Fibroblast of lung (primary cell): ENCODE data around the gene TNKS1BP1. TPM values are rescaled to one million over a fixed set of nuclear protein-coding genes. Genes with fewer than 3 reads are reported as not detected.

Experiments
- DNase-seq, 2 donors: peaks; one replicate each; pipeline versions ENCODE4 v3.0.0 to v3.0.0-alpha.2; 2010; ENCODE audit warnings: low read depth in 2 of 2
- H2AFZ ChIP-seq: 2 replicates; pipeline ENCODE4 v1.5.1; 2012; ENCODE audit warnings: low read length, control low read depth, inconsistent platforms
- H3K27ac ChIP-seq: 2 replicates; pipeline ENCODE4 v1.5.1; 2011; ENCODE audit warnings: low read length, control low read depth; ENCODE audit not compliant: insufficient read depth
- H3K27me3 ChIP-seq: 2 replicates; pipeline ENCODE4 v1.5.1; 2011; ENCODE audit warnings: mild to moderate bottlenecking, low read length; ENCODE audit not compliant: control insufficient read depth, insufficient read depth
- H3K36me3 ChIP-seq: 2 replicates; pipeline ENCODE4 v1.5.1; 2011; ENCODE audit warnings: low read length; ENCODE audit not compliant: control insufficient read depth, insufficient read depth
- H3K4me1 ChIP-seq: 2 replicates; pipeline ENCODE4 v1.5.1; 2011; ENCODE audit warnings: low read length; ENCODE audit not compliant: control insufficient read depth, insufficient read depth; ENCODE audit errors: extremely low read depth
- H3K4me2 ChIP-seq: 2 replicates; pipeline ENCODE4 v1.5.1; 2011; ENCODE audit warnings: low read length, control low read depth; ENCODE audit not compliant: insufficient read depth; ENCODE audit errors: extremely low read depth
- H3K4me3 ChIP-seq, 4 experiments: fragments of 200-600 bp in 1 of 4; sonication (generic) in 1 of 4; replicated peaks in 1 of 4; 2 replicates each; pipeline ENCODE4 v1.5.1; 2011 to 2016; ENCODE audit warnings: low read length in 4 of 4, low read depth in 3 of 4, mild to moderate bottlenecking in 3 of 4, control low read depth in 2 of 4, inconsistent platforms in 1 of 4, mixed read lengths in 1 of 4; ENCODE audit not compliant: insufficient read depth in 1 of 4; ENCODE audit errors: control extremely low read depth in 1 of 4
- H3K79me2 ChIP-seq: 2 replicates; pipeline ENCODE4 v1.5.1; 2012; ENCODE audit warnings: mild to moderate bottlenecking, low read length, inconsistent platforms; ENCODE audit not compliant: control insufficient read depth, insufficient read depth
- H3K9ac ChIP-seq: 2 replicates; pipeline ENCODE4 v1.5.1; 2011; ENCODE audit warnings: mild to moderate bottlenecking, low read length, control low read depth; ENCODE audit not compliant: insufficient read depth
- H3K9me3 ChIP-seq: 2 replicates; pipeline ENCODE4 v1.5.1; 2012; ENCODE audit warnings: low read depth, low read length; ENCODE audit not compliant: control insufficient read depth, insufficient read depth
- H4K20me1 ChIP-seq: 2 replicates; pipeline ENCODE4 v1.5.1; 2011; ENCODE audit warnings: low read length; ENCODE audit not compliant: control insufficient read depth, insufficient read depth; ENCODE audit errors: extremely low read depth
- EZH2 ChIP-seq: IDR thresholded peaks from 2 replicates; pipeline ENCODE4 v1.5.1; 2012; ENCODE audit warnings: low read length, control low read depth, mild to moderate bottlenecking; ENCODE audit errors: missing control alignments
- polyA plus RNA-seq, 2 donors: library from polyadenylated mRNA; depleted of rRNA in 1 of 2; stranded (reverse) in 1 of 2; unstranded in 1 of 2; fragments of >200 nt; gene quantifications; 2 replicates each; pipeline ENCODE4 v1.2.1, GENCODE V29; 2011 to 2012; ENCODE audit warnings: missing spikeins in 1 of 2
- total RNA-seq: library from RNA; depleted of rRNA; stranded (reverse); fragments of >200 nt; gene quantifications from 2 replicates; pipeline ENCODE4 v1.2.1, GENCODE V29; 2014
- TF ChIP-seq, protein P1 (sequence below), 2 donors: IDR thresholded peaks in 1 of 2; conservative IDR thresholded peaks in 1 of 2; 1 replicate in 1 of 2; 2 replicates in 1 of 2; pipeline ENCODE4 v1.5.1; 2011 to 2012; ENCODE audit warnings: low read length in 2 of 2, control low read depth in 1 of 2, inconsistent platforms in 1 of 2, low read depth in 1 of 2, mild to moderate bottlenecking in 1 of 2

TNKS1BP1 gene
- total and polyA plus RNA-seq, 2 donors (not counting 1 experiment from before 2014, with no cell fraction given) = 70.2 to 111 TPM

DNA sequence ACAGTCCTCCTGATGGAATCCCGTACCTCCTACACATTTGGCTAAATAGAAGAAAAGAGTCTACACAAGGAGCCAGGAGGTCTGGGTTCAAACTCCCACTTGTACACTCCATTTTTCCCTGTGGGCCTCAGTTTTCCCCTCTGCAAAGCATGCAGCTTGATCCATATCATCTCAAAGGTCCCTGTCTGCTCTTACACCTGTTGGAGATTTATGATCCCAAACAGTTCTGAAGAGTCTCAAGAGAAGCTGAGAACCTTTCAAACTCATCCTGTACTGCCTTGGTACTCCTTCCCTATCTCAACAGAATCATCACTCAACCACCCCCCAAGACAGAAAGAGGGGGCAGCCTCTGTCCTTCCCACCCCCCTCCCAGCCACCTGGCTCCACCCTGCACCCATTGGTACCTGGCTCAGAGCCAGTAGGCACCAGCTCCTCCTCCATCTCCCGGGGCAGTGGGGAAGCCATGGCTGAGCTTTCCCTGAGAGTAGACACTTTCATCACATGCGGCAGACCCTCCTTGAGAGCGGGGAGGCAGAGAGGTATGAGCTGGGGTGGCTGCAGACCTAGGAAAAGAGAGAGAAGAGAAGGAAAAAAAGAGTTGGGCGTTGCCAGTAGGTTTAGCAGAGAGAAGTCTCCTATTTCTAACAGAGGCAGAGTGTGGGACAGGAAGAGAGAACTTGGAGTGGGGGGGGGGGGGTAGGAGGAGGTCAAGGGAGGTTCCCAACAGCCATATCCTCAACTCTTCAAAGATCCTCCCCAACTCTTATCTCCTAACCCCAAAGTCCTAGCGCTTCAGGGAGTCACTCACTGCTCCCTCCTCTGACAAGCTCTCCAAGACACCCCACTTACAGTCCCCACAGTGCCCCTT, 3.1 kb downstream of the TNKS1BP1 start:
- Histone ChIP-seq H4K20me1 (no peaks in the 10 kb centered on the region), H3K36me3 (peaks cover 19% of the 10 kb centered on the region), H3K4me1 (peaks cover 47% of the 10 kb centered on the region), H3K9ac (peak overlapping the region; percentile 56), H3K4me2 (peak overlapping the region; percentile 80), H3K27ac (peak overlapping the region; percentile 90), H3K79me2 (peaks cover 48% of the 10 kb centered on the region), H3K27me3 (no peaks in the 10 kb centered on the region), H3K4me3 (peak overlapping the region; percentile 43 to 91 (median 66)), H3K9me3 (no peaks in the 10 kb centered on the region), H2AFZ (no peak overlapping the region)
- TF ChIP-seq EZH2 = no peak
- TF ChIP-seq, protein P1, sequence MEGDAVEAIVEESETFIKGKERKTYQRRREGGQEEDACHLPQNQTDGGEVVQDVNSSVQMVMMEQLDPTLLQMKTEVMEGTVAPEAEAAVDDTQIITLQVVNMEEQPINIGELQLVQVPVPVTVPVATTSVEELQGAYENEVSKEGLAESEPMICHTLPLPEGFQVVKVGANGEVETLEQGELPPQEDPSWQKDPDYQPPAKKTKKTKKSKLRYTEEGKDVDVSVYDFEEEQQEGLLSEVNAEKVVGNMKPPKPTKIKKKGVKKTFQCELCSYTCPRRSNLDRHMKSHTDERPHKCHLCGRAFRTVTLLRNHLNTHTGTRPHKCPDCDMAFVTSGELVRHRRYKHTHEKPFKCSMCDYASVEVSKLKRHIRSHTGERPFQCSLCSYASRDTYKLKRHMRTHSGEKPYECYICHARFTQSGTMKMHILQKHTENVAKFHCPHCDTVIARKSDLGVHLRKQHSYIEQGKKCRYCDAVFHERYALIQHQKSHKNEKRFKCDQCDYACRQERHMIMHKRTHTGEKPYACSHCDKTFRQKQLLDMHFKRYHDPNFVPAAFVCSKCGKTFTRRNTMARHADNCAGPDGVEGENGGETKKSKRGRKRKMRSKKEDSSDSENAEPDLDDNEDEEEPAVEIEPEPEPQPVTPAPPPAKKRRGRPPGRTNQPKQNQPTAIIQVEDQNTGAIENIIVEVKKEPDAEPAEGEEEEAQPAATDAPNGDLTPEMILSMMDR (conservative IDR thresholded peaks at IDR 0.05 in 1 of 2, IDR thresholded peaks at IDR 0.05 in 1 of 2; ENCODE audit: low read depth in 1 of 2, low read length in 2 of 2) = no peak
- peak in 1 of 2 donors; percentile 47 for DNase-seq

DNA sequence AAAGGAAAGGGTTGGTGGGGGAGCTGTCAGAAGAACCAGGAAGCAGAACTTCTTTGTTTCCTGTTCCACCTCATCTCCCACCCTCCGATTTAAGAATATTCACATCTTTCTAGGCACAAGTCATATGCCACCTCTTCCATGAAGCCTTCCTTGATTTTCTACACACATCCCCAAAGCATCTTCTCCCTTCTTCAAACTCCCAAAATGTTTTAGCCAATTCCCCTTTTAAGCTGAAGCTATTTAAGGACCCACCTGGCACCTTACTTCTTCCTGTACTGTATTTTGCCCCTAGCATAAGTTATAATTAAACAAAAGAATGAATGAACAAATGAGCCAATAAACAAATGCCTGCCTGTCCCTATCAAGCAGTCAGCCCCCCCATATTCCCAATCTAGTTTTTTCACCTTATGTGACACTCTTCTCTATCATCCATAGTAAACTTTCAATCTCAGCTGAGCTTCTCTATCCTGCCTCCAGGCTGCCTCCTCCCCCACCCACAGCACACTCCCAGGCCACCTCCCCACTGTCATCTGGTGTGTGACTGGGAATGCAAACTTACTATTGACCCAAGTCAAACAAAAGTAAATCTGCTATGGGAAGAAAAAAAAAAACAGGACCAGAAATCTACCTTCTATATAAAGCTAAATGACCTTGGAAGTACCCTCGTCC, 3.9 kb downstream of the TNKS1BP1 start:
- H3K4me2 ChIP-seq = peak overlapping the region; percentile 80
- H3K4me1 ChIP-seq = peaks cover 49% of the 10 kb centered on the region
- TF ChIP-seq, protein P1 (conservative IDR thresholded peaks at IDR 0.05 in 1 of 2, IDR thresholded peaks at IDR 0.05 in 1 of 2; ENCODE audit: low read depth in 1 of 2, low read length in 2 of 2) = no peak
- TF ChIP-seq EZH2 = no peak
- H3K79me2 ChIP-seq = peaks cover 48% of the 10 kb centered on the region
- H3K27me3 ChIP-seq = no peaks in the 10 kb centered on the region
- peaks cover 19% of the 10 kb centered on the region for H3K36me3 ChIP-seq
- H4K20me1 ChIP-seq = no peaks in the 10 kb centered on the region
- peak overlapping the region; percentile 90 for H3K27ac ChIP-seq
- H3K4me3 ChIP-seq = peak overlapping the region; percentile 43 to 91 (median 66)
- H2AFZ ChIP-seq = no peak overlapping the region
- H3K9me3 ChIP-seq = no peaks in the 10 kb centered on the region
- DNase-seq = no peak
- no peak overlapping the region for H3K9ac ChIP-seq

DNA sequence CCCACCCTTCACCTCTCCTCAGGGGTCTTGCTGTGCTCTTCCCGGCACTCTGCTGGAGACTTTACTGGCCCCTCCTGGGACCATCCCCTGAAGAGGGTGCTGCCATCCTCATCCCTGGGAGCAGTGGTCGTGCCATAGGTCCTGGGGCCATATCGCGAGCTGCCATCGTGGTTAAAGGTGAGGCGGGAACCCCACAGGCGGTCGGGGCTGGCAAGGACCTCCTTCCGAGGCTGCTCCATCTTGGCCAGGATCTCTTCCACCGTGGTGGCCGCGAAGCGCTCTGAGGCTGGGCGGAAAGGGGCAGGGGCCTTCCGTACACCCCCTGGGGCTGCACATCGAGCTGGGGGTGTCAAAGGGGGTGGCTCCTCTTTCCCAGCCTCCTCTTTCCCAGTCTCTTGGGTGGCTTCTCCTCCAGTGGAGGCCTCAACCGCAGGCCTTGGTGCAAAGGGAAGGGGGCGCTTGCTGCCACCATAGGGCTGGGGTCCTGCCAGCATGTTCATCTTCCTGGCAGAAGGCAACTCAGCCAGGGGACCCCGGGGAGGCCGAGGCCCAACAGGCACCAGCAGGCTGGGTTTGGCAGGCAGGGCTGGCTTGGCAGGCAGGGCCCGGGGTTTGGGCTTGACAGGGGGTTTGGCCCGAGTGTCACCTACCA, 4.6 kb downstream of the TNKS1BP1 start:
- Histone ChIP-seq H3K4me3 (peak overlapping the region in 1 of 4 experiments; percentile 91), H2AFZ (no peak overlapping the region), H4K20me1 (no peaks in the 10 kb centered on the region), H3K79me2 (peaks cover 48% of the 10 kb centered on the region), H3K4me2 (no peak overlapping the region), H3K27me3 (no peaks in the 10 kb centered on the region), H3K27ac (no peak overlapping the region), H3K9ac (no peak overlapping the region), H3K9me3 (no peaks in the 10 kb centered on the region), H3K36me3 (peaks cover 19% of the 10 kb centered on the region), H3K4me1 (peaks cover 47% of the 10 kb centered on the region)
- no peak for TF ChIP-seq EZH2
- TF ChIP-seq, protein P1 (conservative IDR thresholded peaks at IDR 0.05 in 1 of 2, IDR thresholded peaks at IDR 0.05 in 1 of 2; ENCODE audit: low read depth in 1 of 2, low read length in 2 of 2) = no peak
- no peak for DNase-seq
